Nephron (organoid): ENCODE data around the gene PLCB1.

Experiments
- H3K27ac Mint-ChIP-seq, 3 experiments: 2 replicates each; pipeline ENCODE4 v1.8.0; 2020; ENCODE audit warnings: mixed read lengths in 3 of 3, mild to moderate bottlenecking in 2 of 3, moderate library complexity in 1 of 3
- H3K27me3 Mint-ChIP-seq: 2 replicates; pipeline ENCODE4 v1.8.0; 2021; ENCODE audit warnings: low read depth, mild to moderate bottlenecking, moderate library complexity, mixed read lengths
- H3K36me3 Mint-ChIP-seq: 2 replicates; pipeline ENCODE4 v1.8.0; 2020; ENCODE audit warnings: low read depth, mixed read lengths
- H3K4me1 Mint-ChIP-seq: 2 replicates; pipeline ENCODE4 v1.8.0; 2020; ENCODE audit warnings: mixed read lengths
- H3K4me3 Mint-ChIP-seq, 3 experiments: 2 replicates each; pipeline ENCODE4 v1.8.0; 2020; ENCODE audit warnings: mild to moderate bottlenecking in 3 of 3, mixed read lengths in 3 of 3, moderate library complexity in 2 of 3
- H3K9me3 Mint-ChIP-seq: 2 replicates; pipeline ENCODE4 v1.8.0; 2020; ENCODE audit warnings: mixed read lengths
- TF ChIP-seq, protein P1 (sequence below), 3 experiments: fragments of 200-600 bp; sonication (generic); IDR thresholded peaks; one replicate each; pipeline ENCODE4 v1.5.0; 2021; ENCODE audit warnings: antibody characterized with exemption in 3 of 3; ENCODE audit not compliant: unreplicated experiment in 3 of 3

The PLCB1 gene

GRCh38 chr20:8402798-8403197, 270.7 kb downstream of the PLCB1 start:
- H3K4me1 Mint-ChIP-seq, result peaks cover 19% of the 10 kb centered on the region
- H3K4me3 Mint-ChIP-seq, result no peak overlapping the region
- no peaks in the 10 kb centered on the region for H3K9me3 Mint-ChIP-seq
- TF ChIP-seq, protein P1, sequence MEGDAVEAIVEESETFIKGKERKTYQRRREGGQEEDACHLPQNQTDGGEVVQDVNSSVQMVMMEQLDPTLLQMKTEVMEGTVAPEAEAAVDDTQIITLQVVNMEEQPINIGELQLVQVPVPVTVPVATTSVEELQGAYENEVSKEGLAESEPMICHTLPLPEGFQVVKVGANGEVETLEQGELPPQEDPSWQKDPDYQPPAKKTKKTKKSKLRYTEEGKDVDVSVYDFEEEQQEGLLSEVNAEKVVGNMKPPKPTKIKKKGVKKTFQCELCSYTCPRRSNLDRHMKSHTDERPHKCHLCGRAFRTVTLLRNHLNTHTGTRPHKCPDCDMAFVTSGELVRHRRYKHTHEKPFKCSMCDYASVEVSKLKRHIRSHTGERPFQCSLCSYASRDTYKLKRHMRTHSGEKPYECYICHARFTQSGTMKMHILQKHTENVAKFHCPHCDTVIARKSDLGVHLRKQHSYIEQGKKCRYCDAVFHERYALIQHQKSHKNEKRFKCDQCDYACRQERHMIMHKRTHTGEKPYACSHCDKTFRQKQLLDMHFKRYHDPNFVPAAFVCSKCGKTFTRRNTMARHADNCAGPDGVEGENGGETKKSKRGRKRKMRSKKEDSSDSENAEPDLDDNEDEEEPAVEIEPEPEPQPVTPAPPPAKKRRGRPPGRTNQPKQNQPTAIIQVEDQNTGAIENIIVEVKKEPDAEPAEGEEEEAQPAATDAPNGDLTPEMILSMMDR (IDR thresholded peaks at IDR 0.05; ENCODE audit: unreplicated experiment in 3 of 3), result no peak
- H3K36me3 Mint-ChIP-seq, result no peaks in the 10 kb centered on the region
- no peak overlapping the region for H3K27ac Mint-ChIP-seq
- H3K27me3 Mint-ChIP-seq, result no peaks in the 10 kb centered on the region

DNA sequence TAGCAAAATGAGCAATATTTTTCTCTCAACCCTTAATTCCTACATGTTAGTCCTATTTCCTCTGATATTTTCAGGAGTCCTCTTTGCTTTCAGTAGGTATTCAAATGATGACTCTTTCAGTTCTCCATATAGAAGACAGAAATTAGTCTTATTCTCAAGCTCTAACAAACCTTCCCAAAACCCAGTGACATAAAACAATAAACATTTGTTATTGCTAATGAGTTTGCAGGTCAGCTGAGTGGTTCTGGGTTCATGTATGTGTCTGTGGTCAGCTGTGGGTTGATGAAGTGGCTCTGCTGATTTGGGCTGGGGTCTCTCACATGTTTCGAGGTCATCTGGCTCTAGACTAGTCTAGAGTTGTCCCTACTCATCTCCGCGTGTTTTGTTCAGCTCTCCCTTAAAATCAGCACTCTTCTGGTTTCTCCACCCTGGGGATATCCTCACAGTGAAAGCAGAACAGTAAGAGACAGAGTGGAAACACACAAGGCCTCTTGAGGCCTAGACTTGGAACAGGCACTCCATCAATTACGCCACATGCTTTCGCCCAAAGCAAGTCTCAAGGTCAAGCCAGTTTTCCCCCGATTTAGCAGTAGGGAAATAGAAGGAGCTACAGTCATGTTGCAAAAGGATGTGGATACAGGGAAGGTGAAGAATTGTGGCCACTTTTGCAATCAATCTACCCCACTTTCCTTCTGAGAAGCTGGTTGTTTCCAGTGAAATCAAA, 273.0 kb downstream of the PLCB1 start:
- Mint-ChIP-seq H3K27me3 (no peaks in the 10 kb centered on the region), H3K36me3 (no peaks in the 10 kb centered on the region), H3K4me3 (no peak overlapping the region), H3K27ac (no peak overlapping the region), H3K9me3 (no peaks in the 10 kb centered on the region), H3K4me1 (peaks cover 15% of the 10 kb centered on the region)
- TF ChIP-seq, protein P1 (IDR thresholded peaks at IDR 0.05; ENCODE audit: unreplicated experiment in 3 of 3), result no peak

- peaks cover 5% of the 10 kb centered on the region for H3K4me1 Mint-ChIP-seq
- TF ChIP-seq, protein P1 (IDR thresholded peaks at IDR 0.05; ENCODE audit: unreplicated experiment in 3 of 3), result no peak
Measured at GRCh38 chr20:8406391-8406790, 274.3 kb downstream of the PLCB1 start.

GRCh38 chr20:8408587-8409307, 276.7 kb downstream of the PLCB1 start:
- TF ChIP-seq, protein P1 (IDR thresholded peaks at IDR 0.05; ENCODE audit: unreplicated experiment in 3 of 3), result no peak
- H3K4me3 Mint-ChIP-seq, result no peak overlapping the region

More at GRCh38 chr20:8406391-8406790, 274.3 kb downstream of the PLCB1 start:
- H3K4me3 Mint-ChIP-seq, result no peak overlapping the region
- H3K36me3 Mint-ChIP-seq, result no peaks in the 10 kb centered on the region
- no peak overlapping the region for H3K27ac Mint-ChIP-seq
- H3K27me3 Mint-ChIP-seq, result no peaks in the 10 kb centered on the region
- no peaks in the 10 kb centered on the region for H3K9me3 Mint-ChIP-seq

DNA sequence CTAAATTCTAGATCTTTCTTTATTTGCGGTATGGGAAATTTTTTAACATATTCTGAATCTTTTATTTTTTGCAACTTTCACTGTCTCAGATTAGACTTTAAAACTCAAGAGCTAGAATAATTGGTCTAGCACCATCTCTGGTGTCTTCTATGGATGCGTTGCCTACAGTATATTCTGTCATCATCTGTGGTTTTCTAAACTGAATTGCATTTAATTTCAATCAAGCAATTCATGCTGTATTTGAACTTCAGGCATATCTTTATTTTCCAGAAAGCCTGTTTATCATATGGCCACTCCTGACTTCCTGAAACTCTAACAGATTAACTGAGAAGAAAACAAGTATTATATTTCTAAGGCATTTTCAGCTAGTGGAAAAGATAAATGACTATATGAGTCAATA, 281.6 kb downstream of the PLCB1 start:
- TF ChIP-seq, protein P1 (IDR thresholded peaks at IDR 0.05; ENCODE audit: unreplicated experiment in 3 of 3), result no peak
- Mint-ChIP-seq H3K4me1 (peaks cover 8% of the 10 kb centered on the region), H3K9me3 (no peaks in the 10 kb centered on the region), H3K36me3 (no peaks in the 10 kb centered on the region), H3K27ac (peak overlapping the region in 1 of 3 experiments; percentile 41), H3K27me3 (no peaks in the 10 kb centered on the region), H3K4me3 (no peak overlapping the region)

More at GRCh38 chr20:8408587-8409307, 276.7 kb downstream of the PLCB1 start:
- no peaks in the 10 kb centered on the region for H3K4me1 Mint-ChIP-seq
- no peaks in the 10 kb centered on the region for H3K9me3 Mint-ChIP-seq
- no peaks in the 10 kb centered on the region for H3K27me3 Mint-ChIP-seq
- H3K27ac Mint-ChIP-seq, result no peak overlapping the region
- no peaks in the 10 kb centered on the region for H3K36me3 Mint-ChIP-seq
